GM12891 (cell line): ENCODE data around the gene HEXD.

Experiments used
- DNase-seq: peaks from one replicate; pipeline ENCODE4 v3.0.0; 2011; ENCODE audit warnings: low spot score; ENCODE audit not compliant: insufficient read length
- FAIRE-seq: peaks from 2 replicates; lab custom pipeline; 2011; peaks lifted over from hg19 to GRCh38; lab: Jason Lieb, UNC
- PAX5 ChIP-seq: IDR thresholded peaks from 2 replicates; pipeline ENCODE4 v1.6.1; 2011; ENCODE audit warnings: low read length, moderate library complexity, mild to moderate bottlenecking; ENCODE audit not compliant: insufficient read depth, severe bottlenecking
- POLR2A ChIP-seq: IDR thresholded peaks from 2 replicates; pipeline ENCODE4 v1.6.1; 2011; ENCODE audit warnings: low read depth, low read length, control low read depth
- POLR2AphosphoS5 ChIP-seq: IDR thresholded peaks from 2 replicates; pipeline ENCODE4 v1.6.1; 2011; ENCODE audit warnings: low read depth, low read length, control low read depth
- POU2F2 ChIP-seq: IDR thresholded peaks from 2 replicates; pipeline ENCODE4 v1.6.1; 2011; ENCODE audit warnings: low read depth, mild to moderate bottlenecking, control low read depth, low read length, moderate library complexity
- SPI1 ChIP-seq: IDR thresholded peaks from 2 replicates; pipeline ENCODE4 v1.6.1; 2011; ENCODE audit warnings: low read depth, low read length, control low read depth
- TAF1 ChIP-seq: IDR thresholded peaks from 2 replicates; pipeline ENCODE4 v1.6.1; 2011; ENCODE audit warnings: low read depth, low read length, control low read depth

Gene HEXD

DNA sequence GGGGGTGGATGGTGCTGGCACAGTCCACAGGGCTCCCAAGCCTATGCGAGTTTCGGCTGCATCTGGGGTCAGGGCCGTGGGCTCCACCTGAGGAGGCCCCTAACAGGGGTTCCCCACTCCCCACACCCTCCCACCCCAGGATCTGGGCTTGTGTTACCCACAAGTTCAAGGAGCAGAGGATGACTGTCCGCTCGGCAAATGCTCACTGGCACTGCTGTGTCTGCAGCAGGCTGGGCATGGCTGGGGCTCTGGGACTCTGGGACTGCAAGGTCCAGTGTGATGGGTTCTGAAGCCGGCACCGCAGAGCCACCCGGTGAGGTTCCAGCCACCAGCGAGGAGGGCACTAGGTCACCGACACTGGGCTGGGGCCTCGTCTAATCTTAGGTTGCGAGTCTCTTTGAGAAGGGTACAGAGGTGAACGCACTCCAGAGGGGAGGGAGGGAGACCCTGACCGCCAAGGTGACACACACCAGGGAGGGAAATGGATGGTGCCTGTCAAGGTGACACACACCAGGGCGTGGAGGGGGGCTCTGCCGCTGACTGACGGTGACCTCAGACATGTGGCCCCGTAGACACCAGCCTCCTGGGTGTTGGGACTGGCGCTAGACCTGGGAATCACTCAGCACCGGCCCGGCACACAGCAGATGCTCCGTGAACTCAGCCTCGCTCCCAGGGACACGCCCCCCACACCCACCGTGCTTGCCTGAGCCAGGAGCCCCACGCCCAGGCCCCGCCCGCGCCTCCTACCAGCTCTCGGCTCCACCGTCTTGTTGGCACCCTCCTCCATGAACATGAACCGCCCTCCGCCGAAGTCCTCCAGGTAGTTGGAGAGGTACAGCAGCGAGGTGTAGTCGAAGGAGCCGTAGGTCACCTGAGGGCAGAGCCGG lies 20.5 kb upstream of the HEXD start:
- DNase-seq (no peak), FAIRE-seq (no peak)
- TF ChIP-seq POLR2A (no peak), PAX5 (no peak), POU2F2 (no peak), POLR2AphosphoS5 (no peak), TAF1 (no peak), SPI1 (no peak)

DNA sequence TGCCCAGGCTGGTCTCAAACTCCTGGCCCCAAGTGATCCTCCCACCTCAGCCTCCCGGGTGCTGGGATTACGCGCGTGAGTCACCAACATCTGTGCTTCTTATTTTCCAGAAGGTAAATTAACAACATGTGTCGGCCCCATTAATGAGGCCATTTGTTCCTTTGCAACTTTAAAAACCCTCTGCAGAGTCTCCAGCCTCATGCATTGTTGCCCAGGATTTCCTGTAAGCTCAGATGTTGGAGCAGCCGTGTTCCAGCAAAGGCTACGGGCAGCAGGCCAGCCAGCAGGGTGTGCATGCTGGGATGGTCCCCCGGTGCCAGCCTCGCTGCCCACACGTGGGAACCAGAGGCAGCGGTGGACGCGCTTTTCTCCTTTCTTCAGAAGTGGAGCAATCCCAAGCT lies 19.1 kb upstream of the HEXD start:
- no peak for FAIRE-seq
- TF ChIP-seq SPI1 (no peak), TAF1 (no peak), POLR2A (no peak), PAX5 (no peak), POU2F2 (no peak), POLR2AphosphoS5 (no peak)
- no peak for DNase-seq

DNA sequence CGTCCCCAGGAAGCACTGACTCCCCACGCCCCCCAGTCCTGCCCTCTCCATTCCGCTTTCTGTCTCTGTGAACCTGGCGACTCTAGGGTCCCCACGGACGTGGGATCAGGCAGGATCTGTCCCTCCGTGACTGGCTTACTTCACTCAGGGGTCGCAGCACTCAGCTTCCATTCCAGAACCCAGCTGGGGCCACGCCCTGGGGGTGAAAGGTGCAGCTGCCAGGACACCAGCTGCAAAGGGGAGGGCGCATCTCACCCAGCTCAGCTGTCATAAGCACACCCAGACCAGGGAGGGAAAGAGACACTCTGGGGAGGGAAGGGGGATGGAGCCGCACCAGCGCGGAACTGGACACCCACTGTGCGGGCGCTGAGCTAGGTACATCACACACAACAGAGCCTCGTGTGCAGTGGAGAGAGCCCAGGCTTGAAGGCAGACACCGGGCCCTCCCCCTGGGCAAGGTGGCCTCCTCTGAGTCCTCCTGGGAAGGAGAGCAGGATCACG lies 18.5 kb upstream of the HEXD start:
- no peak for FAIRE-seq
- no peak for DNase-seq
- TF ChIP-seq POLR2AphosphoS5 (no peak), POU2F2 (no peak), PAX5 (no peak), SPI1 (no peak), TAF1 (no peak), POLR2A (no peak)

DNA sequence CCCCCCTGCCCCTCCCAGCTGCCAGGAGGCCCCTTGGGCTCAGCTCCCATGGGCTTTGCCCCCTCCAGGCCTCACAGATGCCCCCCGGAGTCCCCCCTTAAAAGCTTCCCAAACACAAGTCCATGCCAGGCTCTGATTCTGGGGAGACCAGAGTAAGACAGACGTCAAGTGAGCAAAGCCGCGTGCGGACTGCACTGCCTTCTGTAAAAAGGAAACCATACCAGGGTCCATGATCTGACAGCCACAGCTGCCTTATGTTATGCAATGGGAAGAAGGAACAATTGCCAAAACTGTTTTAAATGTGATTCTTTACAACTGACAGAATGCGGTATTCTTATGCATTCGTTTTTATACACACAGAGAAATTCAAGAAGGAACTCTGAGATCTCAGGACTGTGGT lies 17.9 kb upstream of the HEXD start:
- DNase-seq (no peak), FAIRE-seq (no peak)
- TF ChIP-seq POLR2AphosphoS5 = no peak
- no peak for TF ChIP-seq TAF1
- no peak for TF ChIP-seq PAX5
- no peak for TF ChIP-seq POU2F2
- no peak for TF ChIP-seq SPI1

DNA sequence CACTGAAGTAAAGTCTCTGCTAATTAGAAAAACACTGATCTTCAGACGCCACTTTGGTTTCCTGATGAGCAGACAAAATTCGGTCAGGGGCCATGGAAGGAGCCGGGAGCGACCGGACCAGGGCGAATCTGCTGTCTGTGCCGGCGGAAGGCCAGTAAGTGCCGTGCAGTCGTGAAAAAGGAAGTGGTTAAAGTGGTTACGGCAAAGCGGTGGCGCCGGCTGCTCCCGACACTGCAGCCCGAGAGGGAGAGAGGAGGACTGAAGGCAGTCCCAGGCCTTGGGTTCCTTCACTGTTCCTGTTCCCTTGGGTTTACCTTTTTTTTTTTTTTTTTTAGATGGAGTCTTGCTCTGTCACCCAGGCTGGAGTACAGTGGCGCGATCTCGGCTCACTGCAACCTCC lies 17.3 kb upstream of the HEXD start:
- FAIRE-seq (peak; percentile 89), DNase-seq (peak; percentile 86)
- no peak for TF ChIP-seq POLR2AphosphoS5
- TF ChIP-seq POLR2A = no peak
- peak; percentile 90 for TF ChIP-seq SPI1
- TF ChIP-seq POU2F2 = no peak
- no peak for TF ChIP-seq TAF1
- no peak for TF ChIP-seq PAX5

DNA sequence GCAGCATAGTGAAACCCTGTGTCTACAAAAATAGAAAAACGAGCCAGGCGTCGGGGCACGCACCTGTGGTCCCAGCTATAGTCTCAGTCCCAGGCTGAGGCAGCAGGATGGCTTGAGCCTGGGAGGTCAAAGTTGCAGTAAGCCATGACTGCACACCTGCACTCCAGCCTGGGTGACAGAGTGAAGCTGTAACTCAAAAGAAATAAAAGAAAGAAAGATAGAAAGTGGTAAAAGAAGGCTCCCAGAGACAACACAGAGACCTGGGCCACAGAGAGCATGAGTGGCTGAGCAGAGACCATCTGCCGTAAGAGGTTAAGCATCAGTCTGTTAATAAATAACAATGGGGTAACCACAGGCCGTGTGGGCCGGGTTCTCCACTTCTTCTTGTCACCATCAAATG lies 15.3 kb upstream of the HEXD start:
- peak; percentile 85 for FAIRE-seq
- TF ChIP-seq SPI1 (no peak), PAX5 (no peak), POLR2A (no peak), TAF1 (no peak), POU2F2 (no peak)
- no peak for DNase-seq

DNA sequence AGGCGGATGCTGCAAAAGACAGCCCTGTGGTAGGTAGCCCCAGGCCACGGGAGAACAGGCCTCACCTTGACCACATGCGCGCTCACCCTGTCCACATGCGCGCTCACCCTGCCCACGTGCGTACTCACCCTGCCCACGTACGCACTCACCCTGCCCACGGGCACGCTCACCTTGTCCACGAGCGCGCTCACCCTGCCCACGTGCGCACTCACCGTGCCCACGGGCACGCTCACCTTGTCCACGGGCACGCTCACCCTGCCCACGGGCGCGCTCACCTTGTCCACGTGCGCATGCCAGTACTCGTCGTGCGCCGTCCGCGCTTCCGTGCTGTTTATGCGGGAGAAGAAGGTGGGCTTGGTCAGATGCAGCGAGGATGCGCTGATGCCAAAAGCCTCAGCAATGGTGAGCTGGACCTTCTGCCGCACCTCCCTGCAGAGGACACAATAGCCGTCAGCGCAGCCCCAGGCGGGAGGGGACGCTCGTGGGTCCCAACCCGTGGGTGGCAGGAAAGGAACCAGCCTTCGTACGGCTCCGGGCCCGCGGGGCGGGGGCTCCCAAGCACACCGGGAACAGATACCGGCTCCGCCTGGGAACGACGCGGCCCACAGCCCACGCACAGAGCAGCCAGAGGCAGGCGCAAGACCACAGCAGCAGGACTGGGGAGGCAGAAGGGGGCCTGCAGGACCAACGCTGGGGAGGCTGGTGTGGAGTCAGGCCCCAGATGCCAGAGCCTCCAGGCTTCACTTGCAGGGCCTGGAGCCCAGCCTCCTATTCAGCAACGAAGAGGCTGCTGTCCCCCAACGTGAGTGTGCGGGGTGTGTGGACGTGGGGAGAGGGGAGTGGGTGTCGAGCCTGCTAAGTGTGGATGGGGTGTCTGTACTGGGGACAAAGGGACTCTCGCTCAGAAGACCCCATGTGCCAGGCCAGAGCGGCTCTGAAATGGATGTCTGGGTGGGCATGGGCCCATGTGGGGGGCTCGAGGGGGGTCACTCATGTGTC lies 14.2 kb upstream of the HEXD start:
- no peak for DNase-seq
- TF ChIP-seq POLR2A (no peak), POU2F2 (0 out of 2 replicates have a peak, but pooled peaks have one; percentile 22)
- peak; percentile 78 for FAIRE-seq

DNA sequence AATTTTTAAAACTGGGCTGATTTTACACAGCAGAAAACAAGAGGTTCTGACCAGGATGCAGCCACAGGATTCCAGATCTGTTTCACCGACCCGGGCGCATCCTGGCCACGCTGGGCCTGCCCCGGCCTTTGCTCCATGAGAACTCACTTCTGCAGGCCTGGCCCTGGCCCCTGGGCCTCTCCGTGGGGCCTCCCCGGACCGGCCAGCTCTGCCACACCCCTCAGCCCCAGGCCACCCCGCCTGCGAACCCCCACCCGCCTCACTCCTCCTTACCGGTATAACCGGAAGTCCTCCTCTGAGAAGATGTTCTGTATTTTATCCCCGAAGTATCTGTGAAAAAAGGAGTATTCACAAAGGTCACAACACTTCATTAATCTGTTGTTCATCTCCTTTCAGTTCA lies 13.1 kb upstream of the HEXD start:
- FAIRE-seq (no peak), DNase-seq (no peak)
- TF ChIP-seq POLR2AphosphoS5 (no peak), PAX5 (no peak), POU2F2 (no peak), SPI1 (no peak), TAF1 (no peak), POLR2A (no peak)

DNA sequence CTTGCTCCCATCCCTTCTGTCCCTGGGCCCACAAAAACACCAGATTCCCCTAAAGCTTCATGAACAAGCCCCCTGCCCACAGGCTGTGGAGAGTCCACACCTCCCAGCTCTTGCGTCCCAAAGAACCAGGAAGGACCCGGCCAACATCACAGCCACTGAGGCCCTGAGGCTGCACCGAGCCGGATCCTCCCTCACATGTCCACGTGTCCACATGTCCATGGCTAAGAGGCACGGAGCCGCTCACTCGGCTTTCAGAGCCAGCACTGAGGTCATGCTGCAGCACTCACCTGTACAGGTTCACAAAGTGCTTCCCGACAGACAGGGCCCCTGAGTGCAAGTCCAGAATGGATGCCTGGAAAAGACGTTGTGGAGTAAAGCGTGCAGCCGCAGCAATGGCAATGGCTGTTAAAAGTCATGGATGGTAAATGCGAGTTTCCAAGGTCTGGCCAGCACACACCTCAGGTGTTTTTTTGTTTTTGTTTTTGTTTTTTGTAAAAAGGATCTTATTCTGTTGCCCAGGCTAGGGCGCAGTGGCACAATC lies 11.9 kb upstream of the HEXD start:
- TF ChIP-seq SPI1 = no peak
- TF ChIP-seq POLR2AphosphoS5 = no peak
- no peak for TF ChIP-seq POLR2A
- no peak for TF ChIP-seq PAX5
- no peak for FAIRE-seq
- DNase-seq = no peak
